Progenitor cell of endocrine pancreas (in vitro differentiated cells): ENCODE measurements around the gene PNMA8C. TPM values are rescaled to one million over a fixed set of nuclear protein-coding genes. Genes with fewer than 3 reads are reported as not detected.

Experiments
- DNase-seq: peaks from one replicate; pipeline ENCODE4 v3.0.0; 2021; ENCODE audit warnings: low spot score; ENCODE audit not compliant: unreplicated experiment
- H3K27ac Mint-ChIP-seq: 2 replicates; pipeline ENCODE4 v1.8.0; 2021; ENCODE audit warnings: mild to moderate bottlenecking, moderate library complexity, mixed read lengths
- H3K27me3 Mint-ChIP-seq: 2 replicates; pipeline ENCODE4 v1.8.0; 2021; ENCODE audit warnings: mixed read lengths
- H3K36me3 Mint-ChIP-seq: 2 replicates; pipeline ENCODE4 v1.8.0; 2022; ENCODE audit warnings: mixed read lengths; ENCODE audit not compliant: insufficient read depth
- H3K4me1 Mint-ChIP-seq: 2 replicates; pipeline ENCODE4 v1.8.0; 2021; ENCODE audit warnings: low read depth, mixed read lengths
- H3K4me3 Mint-ChIP-seq: 2 replicates; pipeline ENCODE4 v1.8.0; 2021; ENCODE audit warnings: low read depth, mild to moderate bottlenecking, moderate library complexity, mixed read lengths
- H3K9me3 Mint-ChIP-seq: 2 replicates; pipeline ENCODE4 v1.8.0; 2021; ENCODE audit warnings: low read depth, mixed read lengths
- CTCF ChIP-seq: fragments of 200-600 bp; sonication (generic); IDR thresholded peaks from one replicate; pipeline ENCODE4 v1.5.0; 2021; ENCODE audit warnings: antibody characterized with exemption, mild to moderate bottlenecking; ENCODE audit not compliant: unreplicated experiment
- long read RNA-seq: library from polyadenylated mRNA; unstranded; transcript quantifications from one replicate; pipeline ENCODE4 v2.0.0, GENCODE V29; 2020
- total RNA-seq: library from RNA; stranded (reverse); gene quantifications from 2 replicates; pipeline ENCODE4 v1.2.1, GENCODE V29; 2021

PNMA8C gene
- 0.19 and 0.36 TPM in 2 replicates for total RNA-seq
- long read RNA-seq = 0 reads

- peaks cover 33% of the 10 kb centered on the region for H3K27me3 Mint-ChIP-seq
- DNase-seq = peak; percentile 34
- H3K4me3 Mint-ChIP-seq = peak within 1 kb of the TSS; percentile 24
- no peak within 1 kb of the TSS for H3K27ac Mint-ChIP-seq
- no peaks in the 10 kb centered on the region for H3K9me3 Mint-ChIP-seq
- H3K4me1 Mint-ChIP-seq = peaks cover 7% of the 10 kb centered on the region
- H3K36me3 Mint-ChIP-seq = no peaks in the 10 kb centered on the region
- TF ChIP-seq CTCF = no peak
These were observed at the start of gene PNMA8C for GRCh38 chr19:46428239-46429135. Gene PNMA8C, minus strand, starts transcription at chr19:46428936. Its CDS starts 577 bp downstream, at chr19:46428359.

GRCh38 chr19:46475986-46476385, 47.2 kb upstream of the PNMA8C start:
- no peak for TF ChIP-seq CTCF
- H3K36me3 Mint-ChIP-seq = no peaks in the 10 kb centered on the region
- no peak overlapping the region for H3K4me3 Mint-ChIP-seq
- DNase-seq = no peak
- H3K27ac Mint-ChIP-seq = no peak overlapping the region
- no peaks in the 10 kb centered on the region for H3K4me1 Mint-ChIP-seq
- H3K9me3 Mint-ChIP-seq = no peaks in the 10 kb centered on the region
- H3K27me3 Mint-ChIP-seq = peaks cover 7% of the 10 kb centered on the region

- Mint-ChIP-seq H3K4me1 (peaks cover 9% of the 10 kb centered on the region), H3K27me3 (peaks cover 7% of the 10 kb centered on the region), H3K4me3 (no peak overlapping the region), H3K9me3 (no peaks in the 10 kb centered on the region), H3K36me3 (peaks cover 6% of the 10 kb centered on the region), H3K27ac (no peak overlapping the region)
- no peak for DNase-seq
- no peak for TF ChIP-seq CTCF
These were observed 45.5 kb upstream of the PNMA8C start for GRCh38 chr19:46474211-46474610.

GRCh38 chr19:46472592-46472991, 43.9 kb upstream of the PNMA8C start:
- H3K4me1 Mint-ChIP-seq = peaks cover 9% of the 10 kb centered on the region
- DNase-seq = no peak
- no peak overlapping the region for H3K27ac Mint-ChIP-seq
- peak overlapping the region; percentile 75 for H3K4me3 Mint-ChIP-seq
- TF ChIP-seq CTCF = no peak
- peaks cover 12% of the 10 kb centered on the region for H3K36me3 Mint-ChIP-seq
- no peaks in the 10 kb centered on the region for H3K9me3 Mint-ChIP-seq
- H3K27me3 Mint-ChIP-seq = peaks cover 7% of the 10 kb centered on the region

DNA sequence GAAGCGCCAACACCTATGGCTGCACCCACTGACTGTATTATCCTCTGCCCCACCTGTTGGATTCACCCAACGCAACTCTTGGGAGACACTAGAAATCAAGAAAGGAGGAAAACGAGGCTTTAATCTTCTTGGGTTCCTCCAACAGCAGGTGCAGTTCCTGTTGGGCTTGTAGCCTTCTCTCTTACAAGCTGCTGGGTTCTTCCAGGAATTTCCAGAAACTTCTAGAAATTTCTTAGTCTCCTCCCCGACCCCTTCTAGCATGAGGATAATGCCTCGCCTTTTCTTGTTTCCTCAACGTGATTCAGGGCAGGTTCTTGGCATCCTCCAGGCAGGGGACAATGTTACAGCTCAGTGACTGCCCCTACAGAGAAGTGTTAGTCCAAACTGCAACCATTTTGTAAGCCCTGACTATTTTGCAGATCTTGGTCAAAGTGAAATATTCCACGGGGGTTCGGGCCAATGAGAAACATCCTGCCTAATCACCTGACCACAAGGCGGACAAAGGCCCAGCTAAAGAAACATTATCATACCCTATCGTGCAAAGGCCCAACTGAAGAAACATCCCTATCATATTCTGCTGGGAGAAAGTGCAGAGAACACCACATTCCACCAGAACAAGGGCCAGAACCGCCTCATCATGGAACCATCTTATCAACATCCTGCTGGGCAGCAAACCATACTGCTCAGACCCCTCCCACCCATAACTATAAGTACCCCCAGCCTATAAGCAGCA, 43.2 kb upstream of the PNMA8C start:
- TF ChIP-seq CTCF = no peak
- peaks cover 7% of the 10 kb centered on the region for H3K27me3 Mint-ChIP-seq
- peaks cover 16% of the 10 kb centered on the region for H3K36me3 Mint-ChIP-seq
- DNase-seq = no peak
- no peaks in the 10 kb centered on the region for H3K9me3 Mint-ChIP-seq
- peak overlapping the region; percentile 75 for H3K4me3 Mint-ChIP-seq
- peaks cover 9% of the 10 kb centered on the region for H3K4me1 Mint-ChIP-seq
- H3K27ac Mint-ChIP-seq = no peak overlapping the region
